SK-N-SH (cell line): ENCODE data around the gene PRPF6.

Source experiments
- EZH2phosphoT487 ChIP-seq: fragments of 200-600 bp; sonication (generic); IDR thresholded peaks from 2 replicates; pipeline ENCODE4 v1.6.1; 2017; ENCODE audit warnings: low read depth, mixed run types, mild to moderate bottlenecking, antibody characterized with exemption, moderate library complexity, borderline replicate concordance
- JUND ChIP-seq: IDR thresholded peaks from 2 replicates; pipeline ENCODE4 v1.4.0; 2012
- TF ChIP-seq, protein P1 (sequence below): fragments of 200-600 bp; sonication (generic); IDR thresholded peaks from 2 replicates; pipeline ENCODE4 v1.6.1; 2017; ENCODE audit warnings: antibody characterized with exemption, mild to moderate bottlenecking, moderate library complexity
- TF ChIP-seq, protein P2 (sequence below): fragments of 150-350 bp; IDR thresholded peaks from 2 replicates; pipeline ENCODE4 v1.6.1; 2017; ENCODE audit warnings: antibody characterized with exemption, low read length, low read depth, borderline replicate concordance

DNA sequence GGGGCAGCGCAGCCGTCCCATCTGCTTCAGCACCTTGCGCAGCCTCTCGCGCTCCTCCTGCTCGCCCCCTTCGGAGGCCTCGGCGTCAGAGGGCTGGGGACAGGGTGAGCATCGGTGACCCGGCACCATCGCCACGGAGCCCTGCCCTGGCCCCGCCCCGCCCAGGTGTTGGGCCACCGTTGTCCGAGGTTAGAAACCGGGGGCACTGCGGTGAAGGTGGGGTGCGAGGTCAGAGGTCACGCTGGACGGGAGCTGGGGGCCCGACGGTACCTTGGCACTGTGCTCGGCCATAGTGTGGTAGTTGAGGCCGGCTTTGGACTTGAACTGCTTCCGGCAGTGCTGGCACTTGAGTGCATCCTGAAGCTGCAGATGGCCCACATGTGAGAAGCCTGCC lies 17.6 kb upstream of the PRPF6 start:
- TF ChIP-seq, protein P1, sequence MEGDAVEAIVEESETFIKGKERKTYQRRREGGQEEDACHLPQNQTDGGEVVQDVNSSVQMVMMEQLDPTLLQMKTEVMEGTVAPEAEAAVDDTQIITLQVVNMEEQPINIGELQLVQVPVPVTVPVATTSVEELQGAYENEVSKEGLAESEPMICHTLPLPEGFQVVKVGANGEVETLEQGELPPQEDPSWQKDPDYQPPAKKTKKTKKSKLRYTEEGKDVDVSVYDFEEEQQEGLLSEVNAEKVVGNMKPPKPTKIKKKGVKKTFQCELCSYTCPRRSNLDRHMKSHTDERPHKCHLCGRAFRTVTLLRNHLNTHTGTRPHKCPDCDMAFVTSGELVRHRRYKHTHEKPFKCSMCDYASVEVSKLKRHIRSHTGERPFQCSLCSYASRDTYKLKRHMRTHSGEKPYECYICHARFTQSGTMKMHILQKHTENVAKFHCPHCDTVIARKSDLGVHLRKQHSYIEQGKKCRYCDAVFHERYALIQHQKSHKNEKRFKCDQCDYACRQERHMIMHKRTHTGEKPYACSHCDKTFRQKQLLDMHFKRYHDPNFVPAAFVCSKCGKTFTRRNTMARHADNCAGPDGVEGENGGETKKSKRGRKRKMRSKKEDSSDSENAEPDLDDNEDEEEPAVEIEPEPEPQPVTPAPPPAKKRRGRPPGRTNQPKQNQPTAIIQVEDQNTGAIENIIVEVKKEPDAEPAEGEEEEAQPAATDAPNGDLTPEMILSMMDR = no peak
- TF ChIP-seq JUND = no peak
- TF ChIP-seq EZH2phosphoT487 = no peak
- TF ChIP-seq, protein P2, sequence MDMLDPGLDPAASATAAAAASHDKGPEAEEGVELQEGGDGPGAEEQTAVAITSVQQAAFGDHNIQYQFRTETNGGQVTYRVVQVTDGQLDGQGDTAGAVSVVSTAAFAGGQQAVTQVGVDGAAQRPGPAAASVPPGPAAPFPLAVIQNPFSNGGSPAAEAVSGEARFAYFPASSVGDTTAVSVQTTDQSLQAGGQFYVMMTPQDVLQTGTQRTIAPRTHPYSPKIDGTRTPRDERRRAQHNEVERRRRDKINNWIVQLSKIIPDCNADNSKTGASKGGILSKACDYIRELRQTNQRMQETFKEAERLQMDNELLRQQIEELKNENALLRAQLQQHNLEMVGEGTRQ = no peak
